Adipocyte (in vitro differentiated cells): ENCODE data around the gene WFDC1.

ENCODE experiments used
- DNase-seq: peaks from one replicate; pipeline ENCODE4 v3.0.0-alpha.2; 2015; ENCODE audit warnings: low read depth
- H3K27me3 ChIP-seq: replicated peaks from 2 replicates; pipeline ENCODE4 v1.7.0; 2013; ENCODE audit warnings: mild to moderate bottlenecking, low read length, moderate library complexity; ENCODE audit not compliant: control insufficient read depth, insufficient read depth
- H3K36me3 ChIP-seq: 2 replicates; pipeline ENCODE4 v1.7.0; 2013; ENCODE audit warnings: low read length, mild to moderate bottlenecking, moderate library complexity; ENCODE audit not compliant: control insufficient read depth, insufficient read depth, severe bottlenecking
- H3K4me1 ChIP-seq: 2 replicates; pipeline ENCODE4 v1.7.0; 2013; ENCODE audit warnings: mild to moderate bottlenecking, low read length, moderate library complexity; ENCODE audit not compliant: control insufficient read depth, insufficient read depth
- H3K4me3 ChIP-seq: 2 replicates; pipeline ENCODE4 v1.7.0; 2013; ENCODE audit warnings: mild to moderate bottlenecking, low read length, moderate library complexity
- H3K9ac ChIP-seq: 2 replicates; pipeline ENCODE4 v1.7.0; 2013; ENCODE audit warnings: mild to moderate bottlenecking, low read length, moderate library complexity
- H3K9me3 ChIP-seq: 2 replicates; pipeline ENCODE4 v1.7.0; 2013; ENCODE audit warnings: mild to moderate bottlenecking, low read length, moderate library complexity; ENCODE audit not compliant: control insufficient read depth

The WFDC1 gene

DNA sequence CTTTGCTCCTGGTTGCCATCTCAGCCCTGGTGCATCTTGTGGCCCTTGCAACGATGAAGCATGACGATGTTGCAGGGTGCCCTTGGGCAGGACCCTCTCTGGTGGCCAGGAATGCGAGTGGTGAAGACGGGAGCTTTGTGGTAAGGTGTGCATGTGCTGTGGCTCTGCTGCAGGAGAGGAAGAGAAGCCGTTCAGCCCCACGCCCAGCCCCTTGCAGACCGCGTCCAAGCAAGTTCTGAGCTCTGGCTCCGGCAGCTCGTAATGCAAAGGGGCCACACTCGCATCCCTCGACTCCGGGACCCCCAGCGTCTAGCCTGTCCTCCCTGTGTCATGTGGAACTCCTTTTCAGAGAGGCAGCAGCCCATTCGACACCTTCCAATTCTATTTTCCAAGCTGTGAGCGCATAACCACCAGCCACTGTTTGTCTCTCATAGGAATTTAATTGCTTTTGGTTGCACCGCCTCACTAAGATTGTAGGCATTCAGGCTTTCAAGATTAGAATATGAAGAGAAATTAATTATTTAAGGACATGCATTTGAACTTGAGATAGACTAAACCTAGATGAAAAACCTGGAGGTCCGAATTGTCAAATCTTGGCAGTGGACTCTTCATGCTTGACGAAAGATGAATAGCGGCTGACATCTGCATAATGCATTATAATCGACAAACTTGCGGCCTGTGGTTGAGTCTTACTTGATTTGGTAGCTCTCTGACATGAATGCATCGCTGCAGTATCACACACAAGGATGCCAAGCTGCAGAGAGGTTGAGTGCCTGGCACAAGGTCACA, 33.7 kb upstream of the WFDC1 start:
- H3K36me3 ChIP-seq, result no peaks in the 10 kb centered on the region
- H3K9me3 ChIP-seq, result peaks cover 16% of the 10 kb centered on the region
- no peaks in the 10 kb centered on the region for H3K4me1 ChIP-seq
- H3K27me3 ChIP-seq, result peaks cover 61% of the 10 kb centered on the region
- no peak for DNase-seq
- H3K9ac ChIP-seq, result no peak overlapping the region
- H3K4me3 ChIP-seq, result no peak overlapping the region

DNA sequence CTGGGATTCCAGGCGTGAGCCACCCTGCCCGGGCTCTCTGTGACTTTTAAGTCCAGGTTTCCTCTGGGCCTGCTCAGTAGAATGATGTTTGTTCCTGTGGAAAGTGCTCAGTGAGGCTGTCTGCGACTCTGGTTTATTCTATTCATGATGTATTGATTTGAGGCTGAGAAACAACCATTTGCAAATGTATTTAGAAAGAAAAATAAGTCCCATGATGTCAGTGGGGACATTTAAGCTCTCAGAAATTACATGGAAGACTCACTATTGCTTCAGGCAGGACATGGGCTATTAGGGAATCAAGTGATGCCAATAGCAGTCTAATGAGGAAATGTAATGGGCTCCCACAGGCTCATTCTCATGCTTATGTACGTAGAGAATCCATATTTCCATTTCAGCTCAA, 32.6 kb upstream of the WFDC1 start:
- no peaks in the 10 kb centered on the region for H3K36me3 ChIP-seq
- H3K9me3 ChIP-seq, result peaks cover 15% of the 10 kb centered on the region
- no peak overlapping the region for H3K4me3 ChIP-seq
- H3K27me3 ChIP-seq, result peaks cover 54% of the 10 kb centered on the region
- DNase-seq, result no peak
- no peaks in the 10 kb centered on the region for H3K4me1 ChIP-seq
- no peak overlapping the region for H3K9ac ChIP-seq

DNA sequence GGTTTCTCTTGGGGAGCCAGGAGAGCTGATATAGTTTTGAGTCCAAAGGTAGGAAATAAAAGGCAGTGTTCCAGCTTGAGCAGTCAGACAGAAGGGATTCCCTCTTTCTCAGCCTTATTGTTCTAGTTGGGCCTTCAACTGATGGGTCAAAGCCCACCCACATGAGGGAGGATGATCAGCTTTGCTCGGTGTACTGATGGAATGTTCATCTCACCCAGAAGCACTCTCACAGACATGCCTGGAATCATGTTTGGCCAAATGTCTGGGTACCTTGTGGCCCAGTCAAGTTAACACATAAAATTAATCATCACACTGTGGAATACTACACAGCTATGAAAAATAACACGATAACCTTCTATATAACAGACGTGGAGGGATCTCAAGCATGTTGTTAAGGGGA, 31.7 kb upstream of the WFDC1 start:
- Histone ChIP-seq H3K4me3 (no peak overlapping the region), H3K4me1 (no peaks in the 10 kb centered on the region), H3K27me3 (peaks cover 57% of the 10 kb centered on the region), H3K36me3 (no peaks in the 10 kb centered on the region), H3K9me3 (peaks cover 11% of the 10 kb centered on the region), H3K9ac (no peak overlapping the region)
- DNase-seq, result no peak

DNA sequence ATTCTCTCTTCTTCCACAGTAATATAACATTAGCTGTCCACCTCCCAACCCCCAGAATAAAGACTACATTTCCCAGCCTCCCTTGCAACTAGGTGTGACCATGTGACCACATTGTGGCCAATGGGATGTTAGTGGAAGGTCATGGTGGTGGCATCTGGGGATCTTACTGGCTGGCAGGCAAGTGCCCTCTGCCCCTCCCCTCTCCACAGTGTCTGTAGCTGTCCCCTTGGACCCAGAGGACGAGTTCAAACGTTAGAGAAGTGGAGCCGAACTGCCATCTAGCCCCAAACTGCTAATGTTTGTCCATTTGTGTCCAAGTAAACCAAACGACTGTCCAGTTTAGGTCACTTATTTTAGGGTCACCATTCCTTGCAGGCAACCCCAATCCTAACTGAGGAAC, 28.2 kb upstream of the WFDC1 start:
- Histone ChIP-seq H3K9ac (no peak overlapping the region), H3K36me3 (no peaks in the 10 kb centered on the region), H3K4me1 (no peaks in the 10 kb centered on the region), H3K9me3 (peaks cover 3% of the 10 kb centered on the region), H3K4me3 (no peak overlapping the region), H3K27me3 (peaks cover 66% of the 10 kb centered on the region)
- DNase-seq, result peak; percentile 37

DNA sequence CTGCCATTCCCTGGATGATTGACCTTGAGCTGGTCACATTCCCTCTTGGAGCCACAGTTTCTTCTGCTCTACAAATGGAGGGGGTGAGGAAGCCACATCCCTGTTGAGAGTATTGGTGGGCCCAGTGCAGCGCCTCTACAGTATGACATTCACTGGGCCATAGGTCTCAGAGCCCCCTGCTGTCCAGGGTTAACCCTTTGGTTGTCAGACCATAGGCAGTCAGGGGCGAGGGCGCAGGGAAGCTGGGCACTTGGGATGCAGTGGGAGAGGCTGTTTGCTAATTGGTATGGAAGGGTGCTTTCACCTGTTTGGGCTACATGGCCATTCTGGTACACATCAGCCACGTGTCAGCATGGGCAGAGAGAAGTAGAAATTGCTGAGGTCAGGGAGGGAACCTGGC, 27.3 kb upstream of the WFDC1 start:
- Histone ChIP-seq H3K4me3 (no peak overlapping the region), H3K9ac (no peak overlapping the region), H3K27me3 (peaks cover 65% of the 10 kb centered on the region), H3K36me3 (no peaks in the 10 kb centered on the region), H3K9me3 (peaks cover 3% of the 10 kb centered on the region), H3K4me1 (no peaks in the 10 kb centered on the region)
- no peak for DNase-seq

DNA sequence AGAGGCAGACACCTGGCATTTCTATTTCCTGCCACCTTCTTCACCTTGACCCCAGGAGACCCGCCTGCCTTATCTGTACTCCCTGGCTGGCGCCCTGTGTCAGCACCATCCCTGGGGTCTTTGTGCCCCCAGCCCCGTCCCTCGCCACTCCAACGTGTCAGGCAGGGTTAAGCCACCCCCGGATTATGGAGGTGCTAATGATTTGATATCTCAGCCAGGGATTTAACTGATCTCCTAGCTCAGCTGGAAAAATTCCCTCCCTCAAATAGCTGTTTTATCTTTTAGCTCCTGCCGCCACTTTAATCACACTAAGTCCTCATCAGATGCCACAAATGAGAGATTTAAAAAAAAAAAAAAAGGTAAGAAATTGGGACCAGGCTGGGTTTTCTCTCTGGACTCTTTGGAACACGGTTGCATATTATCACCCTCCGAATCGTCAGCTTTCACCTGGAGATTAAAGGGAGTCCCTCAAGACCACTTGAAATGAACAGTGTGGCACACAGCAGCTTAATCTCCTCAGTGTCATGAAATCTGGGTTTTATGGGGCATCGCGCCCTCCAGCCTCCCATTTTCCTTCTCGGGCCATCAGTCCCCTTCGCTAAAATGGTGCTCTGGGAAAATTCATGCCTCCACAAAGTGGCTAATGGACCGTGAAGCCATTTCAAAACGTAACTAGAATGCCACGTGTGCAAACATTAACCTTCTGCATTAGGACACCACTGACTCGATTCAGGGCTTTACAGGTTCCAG, 26.2 kb upstream of the WFDC1 start:
- H3K27me3 ChIP-seq, result peaks cover 65% of the 10 kb centered on the region
- no peak for DNase-seq

DNA sequence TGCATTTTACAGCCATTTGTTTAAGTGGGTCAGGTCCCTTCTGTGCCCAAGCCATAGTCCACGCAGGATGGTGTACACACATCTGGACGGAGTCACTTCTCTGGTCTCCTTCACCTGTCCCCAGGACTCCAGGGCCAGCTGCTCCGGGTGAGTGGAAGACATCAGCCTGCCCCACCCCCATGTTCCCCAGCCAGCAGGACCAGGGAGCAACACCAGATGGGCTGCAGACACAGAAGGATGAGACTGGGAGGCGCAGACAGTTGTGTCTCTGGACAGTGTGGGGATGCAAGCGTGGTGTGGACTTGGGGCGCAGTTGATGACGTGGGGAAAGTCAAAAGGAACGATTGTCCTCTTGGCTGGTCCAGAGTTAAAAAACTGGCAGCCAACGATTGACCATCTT, 24.6 kb upstream of the WFDC1 start:
- Histone ChIP-seq H3K27me3 (peaks cover 64% of the 10 kb centered on the region), H3K4me3 (no peak overlapping the region), H3K36me3 (no peaks in the 10 kb centered on the region), H3K4me1 (no peaks in the 10 kb centered on the region), H3K9ac (no peak overlapping the region), H3K9me3 (no peaks in the 10 kb centered on the region)
- no peak for DNase-seq

More for the DNA sequence above, 26.2 kb upstream of the WFDC1 start:
- no peak overlapping the region for H3K9ac ChIP-seq
- H3K9me3 ChIP-seq, result no peaks in the 10 kb centered on the region
- no peaks in the 10 kb centered on the region for H3K4me1 ChIP-seq
- no peak overlapping the region for H3K4me3 ChIP-seq
- no peaks in the 10 kb centered on the region for H3K36me3 ChIP-seq

DNA sequence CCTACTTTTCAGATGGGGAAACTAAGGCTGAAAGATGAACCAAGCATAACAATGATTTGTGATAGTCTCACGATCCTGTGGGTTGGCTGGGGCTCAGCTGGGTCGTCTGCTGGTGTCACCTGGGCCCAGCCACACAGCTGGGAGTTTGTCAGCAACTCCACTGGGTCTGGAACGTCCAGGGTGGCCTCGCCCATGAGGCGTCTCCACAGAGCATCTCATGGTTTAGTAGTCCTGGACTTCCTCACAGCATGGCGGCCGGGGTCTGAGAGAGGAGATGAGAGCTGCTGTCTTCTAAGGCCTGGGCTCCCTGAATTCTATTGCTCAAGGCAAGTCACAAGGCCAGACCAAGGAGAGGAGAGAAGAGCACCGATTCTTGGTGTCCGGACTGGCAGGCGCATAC, 24.1 kb upstream of the WFDC1 start:
- Histone ChIP-seq H3K27me3 (peaks cover 65% of the 10 kb centered on the region), H3K4me1 (no peaks in the 10 kb centered on the region), H3K36me3 (no peaks in the 10 kb centered on the region), H3K9ac (no peak overlapping the region), H3K4me3 (no peak overlapping the region), H3K9me3 (no peaks in the 10 kb centered on the region)
- DNase-seq, result no peak

DNA sequence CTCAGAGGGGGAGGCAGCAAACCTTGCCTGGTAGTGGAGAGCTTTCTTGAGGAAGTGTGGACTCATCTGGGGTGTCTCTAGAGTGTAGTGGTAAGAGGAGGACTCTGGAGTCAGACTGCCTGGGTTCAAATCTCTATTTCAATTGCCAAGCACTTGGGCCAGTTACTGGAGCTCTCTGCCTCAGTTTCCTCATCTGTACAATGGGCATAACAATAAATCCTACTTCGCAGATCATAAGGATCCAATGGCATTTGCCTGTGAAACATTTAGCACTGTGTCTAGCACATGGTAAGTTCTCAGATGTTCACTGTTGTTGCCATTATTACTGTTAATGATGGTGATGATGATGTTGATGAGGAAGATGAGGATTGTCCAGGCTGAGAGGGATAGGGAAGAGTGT, 23.6 kb upstream of the WFDC1 start:
- H3K9ac ChIP-seq, result no peak overlapping the region
- H3K4me1 ChIP-seq, result no peaks in the 10 kb centered on the region
- H3K36me3 ChIP-seq, result no peaks in the 10 kb centered on the region
- H3K27me3 ChIP-seq, result peaks cover 70% of the 10 kb centered on the region
- no peak for DNase-seq
- no peaks in the 10 kb centered on the region for H3K9me3 ChIP-seq
- H3K4me3 ChIP-seq, result no peak overlapping the region

DNA sequence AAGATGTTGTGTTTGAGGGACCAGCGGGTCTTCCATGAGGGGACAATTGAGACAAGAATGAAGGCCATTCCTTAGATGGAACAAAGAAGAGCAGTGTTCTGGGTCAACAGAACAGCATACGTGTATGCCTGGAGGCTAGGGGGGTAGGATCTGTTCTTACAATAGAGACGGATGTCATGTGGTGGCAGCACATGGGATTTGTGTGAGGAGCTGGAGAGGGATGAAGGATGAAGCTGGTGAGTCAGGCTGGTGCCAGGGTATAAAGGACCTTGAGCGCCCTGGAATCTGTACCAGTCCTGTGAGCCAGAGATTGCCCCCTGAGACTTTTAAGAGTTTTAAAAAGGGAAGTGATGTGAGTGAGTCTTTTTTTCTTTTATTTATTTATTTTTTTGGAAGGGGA, 22.8 kb upstream of the WFDC1 start:
- H3K9me3 ChIP-seq, result no peaks in the 10 kb centered on the region
- no peak overlapping the region for H3K9ac ChIP-seq
- H3K27me3 ChIP-seq, result peaks cover 70% of the 10 kb centered on the region
- no peak for DNase-seq
- no peaks in the 10 kb centered on the region for H3K4me1 ChIP-seq
- H3K36me3 ChIP-seq, result no peaks in the 10 kb centered on the region
- no peak overlapping the region for H3K4me3 ChIP-seq

DNA sequence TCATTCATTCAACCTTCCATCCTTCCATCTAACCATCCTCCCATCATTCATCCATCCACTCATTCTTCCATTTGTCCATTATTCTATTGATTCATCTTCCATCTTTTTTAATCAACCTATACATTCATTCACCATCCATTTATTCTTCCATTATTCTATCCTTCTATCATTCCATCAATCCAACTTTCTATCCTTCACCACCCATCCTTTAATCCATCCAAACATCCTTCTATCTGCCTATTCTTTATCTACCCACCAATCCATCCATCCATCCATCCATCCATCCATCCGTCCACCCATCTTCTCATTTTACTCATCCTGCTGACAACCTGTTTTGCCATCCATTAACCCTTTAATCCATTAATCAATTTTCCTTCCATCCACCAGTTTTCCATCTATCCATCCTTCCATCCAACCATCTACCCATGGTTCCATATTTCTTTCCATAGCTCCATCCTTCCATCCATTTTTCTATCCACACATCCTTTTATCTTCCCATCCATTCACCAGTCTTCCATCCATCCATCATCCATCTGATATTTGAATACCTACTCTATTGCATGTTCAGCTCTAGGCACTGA, 21.8 kb upstream of the WFDC1 start:
- no peaks in the 10 kb centered on the region for H3K36me3 ChIP-seq
- peaks cover 61% of the 10 kb centered on the region for H3K27me3 ChIP-seq
- no peak overlapping the region for H3K9ac ChIP-seq
- DNase-seq, result no peak
- H3K4me3 ChIP-seq, result no peak overlapping the region
- H3K4me1 ChIP-seq, result no peaks in the 10 kb centered on the region
- no peaks in the 10 kb centered on the region for H3K9me3 ChIP-seq
